ENCODE results near the gene NEUROG2. TPM values are rescaled to one million over a fixed set of nuclear protein-coding genes. Genes with fewer than 3 reads are reported as not detected.

NEUROG2 gene
- total RNA-seq, 1 donor from 2014 or later = 0.09 TPM

GRCh38 chr4:112536123-112536522 is 20.1 kb upstream of the NEUROG2 start:
- no peaks in the 10 kb centered on the region for H3K36me3 ChIP-seq
- no peaks in the 10 kb centered on the region for H3K9me3 ChIP-seq (ENCODE audit: low read depth)
- no peaks in the 10 kb centered on the region for H3K79me2 ChIP-seq (ENCODE audit: low read depth)
- no peaks in the 10 kb centered on the region for H3K27me3 Mint-ChIP-seq (ENCODE audit: insufficient read depth, low read depth)
- no peaks in the 10 kb centered on the region for H3K4me1 Mint-ChIP-seq
- no peak overlapping the region for H2AFZ ChIP-seq (replicated peaks)
- peaks cover 10% of the 10 kb centered on the region for H3F3A ChIP-seq (ENCODE audit: low read depth)
- no peak overlapping the region for H3K4me2 ChIP-seq
- no peak overlapping the region for H3K4me3 ChIP-seq
- H3K27ac ChIP-seq = no peak overlapping the region
- no peaks in the 10 kb centered on the region for H3K36me3 Mint-ChIP-seq
- TF ChIP-seq CTCF (IDR thresholded peaks at IDR 0.05) (no peak), EZH2 (IDR thresholded peaks at IDR 0.05) (no peak), EZH2phosphoT487 (IDR thresholded peaks at IDR 0.05) (no peak)
- no peaks in the 10 kb centered on the region for H4K20me1 ChIP-seq (ENCODE audit: low read depth)
- no peaks in the 10 kb centered on the region for H3K9me3 Mint-ChIP-seq
- no peak for DNase-seq (ENCODE audit: low spot score)
- H3K4me1 ChIP-seq = no peaks in the 10 kb centered on the region
- no peak overlapping the region for H3K27ac Mint-ChIP-seq
- H3K9ac ChIP-seq = no peak overlapping the region
- no peaks in the 10 kb centered on the region for H3K27me3 ChIP-seq
- no peak overlapping the region for H3K4me3 Mint-ChIP-seq

- H4K20me1 ChIP-seq (ENCODE audit: low read depth) = no peaks in the 10 kb centered on the region
- Mint-ChIP-seq H3K27ac (no peak overlapping the region), H3K9me3 (no peaks in the 10 kb centered on the region), H3K4me3 (no peak overlapping the region), H3K4me1 (no peaks in the 10 kb centered on the region), H3K27me3 (ENCODE audit: insufficient read depth, low read depth) (peaks cover 2% of the 10 kb centered on the region), H3K36me3 (no peaks in the 10 kb centered on the region)
- no peak overlapping the region for H3K4me2 ChIP-seq
- no peak overlapping the region for H3K9ac ChIP-seq
- peaks cover 5% of the 10 kb centered on the region for H3F3A ChIP-seq (ENCODE audit: low read depth)
- peaks cover 9% of the 10 kb centered on the region for H3K27me3 ChIP-seq
- TF ChIP-seq EZH2phosphoT487 (IDR thresholded peaks at IDR 0.05) = no peak
- no peak for TF ChIP-seq EZH2 (IDR thresholded peaks at IDR 0.05)
- TF ChIP-seq CTCF (IDR thresholded peaks at IDR 0.05) = no peak
- H3K27ac ChIP-seq = no peak overlapping the region
- DNase-seq (ENCODE audit: low spot score) = no peak
- H2AFZ ChIP-seq (replicated peaks) = no peak overlapping the region
- no peak overlapping the region for H3K4me3 ChIP-seq
- H3K4me1 ChIP-seq = no peaks in the 10 kb centered on the region
- H3K79me2 ChIP-seq (ENCODE audit: low read depth) = no peaks in the 10 kb centered on the region
- H3K9me3 ChIP-seq (ENCODE audit: low read depth) = no peaks in the 10 kb centered on the region
- no peaks in the 10 kb centered on the region for H3K36me3 ChIP-seq
Observed at GRCh38 chr4:112532267-112532666, 16.3 kb upstream of the NEUROG2 start.

- Histone ChIP-seq H3K4me1 (no peaks in the 10 kb centered on the region), H4K20me1 (ENCODE audit: low read depth) (no peaks in the 10 kb centered on the region), H3K27me3 (peaks cover 19% of the 10 kb centered on the region), H3K36me3 (no peaks in the 10 kb centered on the region), H3K9me3 (ENCODE audit: low read depth) (no peaks in the 10 kb centered on the region), H2AFZ (replicated peaks) (no peak overlapping the region), H3K4me3 (no peak overlapping the region), H3F3A (ENCODE audit: low read depth) (peaks cover 3% of the 10 kb centered on the region), H3K79me2 (ENCODE audit: low read depth) (no peaks in the 10 kb centered on the region), H3K9ac (no peak overlapping the region), H3K4me2 (no peak overlapping the region), H3K27ac (no peak overlapping the region)
- H3K27me3 Mint-ChIP-seq (ENCODE audit: insufficient read depth, low read depth) = peaks cover 2% of the 10 kb centered on the region
- no peak overlapping the region for H3K4me3 Mint-ChIP-seq
- no peak for DNase-seq (ENCODE audit: low spot score)
- H3K4me1 Mint-ChIP-seq = peaks cover under 1% of the 10 kb centered on the region
- H3K36me3 Mint-ChIP-seq = no peaks in the 10 kb centered on the region
- H3K27ac Mint-ChIP-seq = no peak overlapping the region
- H3K9me3 Mint-ChIP-seq = no peaks in the 10 kb centered on the region
- no peak for TF ChIP-seq CTCF (IDR thresholded peaks at IDR 0.05)
- TF ChIP-seq EZH2 (IDR thresholded peaks at IDR 0.05) = no peak
- no peak for TF ChIP-seq EZH2phosphoT487 (IDR thresholded peaks at IDR 0.05)
Observed at GRCh38 chr4:112531146-112531545, 15.2 kb upstream of the NEUROG2 start.
